MG63 (cell line): ENCODE measurements around the gene LUZP4. TPM values are rescaled to one million over a fixed set of nuclear protein-coding genes. Genes with fewer than 3 reads are reported as not detected.
"Not testable (repeated sequence)": the region's sequence is repeated elsewhere in the genome, so short reads cannot be mapped to it uniquely, and the experiment has no call there.

Source experiments
- DNase-seq: peaks from one replicate; pipeline ENCODE4 v3.0.0-alpha.2; 2020
- H3K27me3 ChIP-seq: fragments of 250-450 bp; sonication (Bioruptor Pico); 2 replicates; pipeline ENCODE4 v1.5.1; 2020; ENCODE audit warnings: mild to moderate bottlenecking, moderate library complexity
- H3K36me3 ChIP-seq: fragments of 250-450 bp; sonication (Bioruptor Pico); 2 replicates; pipeline ENCODE4 v1.5.1; 2020; ENCODE audit warnings: mild to moderate bottlenecking, moderate library complexity
- H3K4me3 ChIP-seq: fragments of 250-450 bp; sonication (Bioruptor Pico); 2 replicates; pipeline ENCODE4 v1.5.1; 2020; ENCODE audit warnings: mild to moderate bottlenecking, moderate library complexity
- H3K9me3 ChIP-seq: fragments of 250-450 bp; sonication (Bioruptor Pico); 2 replicates; pipeline ENCODE4 v1.5.1; 2020; ENCODE audit warnings: mild to moderate bottlenecking, moderate library complexity
- total RNA-seq: library from RNA; depleted of rRNA; stranded (reverse); fragments of >200 nt; shearing (Covaris generic); gene quantifications from 2 replicates; pipeline ENCODE4 v1.2.3, GENCODE V29; 2014; ENCODE audit warnings: low replicate concordance

Gene LUZP4
- total RNA-seq, 1 experiment from 2014 or later, result not detected

DNA sequence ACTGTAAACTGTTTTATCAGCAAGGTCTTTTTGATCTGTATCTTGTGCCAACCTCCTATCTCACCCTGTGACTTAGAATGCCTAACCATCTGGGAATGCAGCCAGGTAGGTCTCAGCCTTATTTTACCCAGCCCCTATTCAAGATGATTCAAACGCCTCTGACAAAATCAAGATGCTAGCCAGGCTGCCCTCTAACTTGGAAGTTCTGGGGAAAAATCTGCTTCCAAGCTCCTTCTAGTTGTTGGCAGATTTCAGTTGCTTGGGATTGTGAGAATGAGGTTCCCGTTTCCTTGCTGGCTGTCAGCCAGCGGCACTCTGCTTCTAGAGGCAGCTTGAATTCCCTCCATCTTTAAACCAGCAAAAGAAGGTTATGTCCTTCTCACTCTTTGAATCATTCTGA lies 34.7 kb downstream of the LUZP4 start:
- Histone ChIP-seq H3K4me3 (no peak overlapping the region), H3K27me3 (no peaks in the 10 kb centered on the region), H3K9me3 (no peaks in the 10 kb centered on the region), H3K36me3 (no peaks in the 10 kb centered on the region)
- peak; percentile 64 for DNase-seq

DNA sequence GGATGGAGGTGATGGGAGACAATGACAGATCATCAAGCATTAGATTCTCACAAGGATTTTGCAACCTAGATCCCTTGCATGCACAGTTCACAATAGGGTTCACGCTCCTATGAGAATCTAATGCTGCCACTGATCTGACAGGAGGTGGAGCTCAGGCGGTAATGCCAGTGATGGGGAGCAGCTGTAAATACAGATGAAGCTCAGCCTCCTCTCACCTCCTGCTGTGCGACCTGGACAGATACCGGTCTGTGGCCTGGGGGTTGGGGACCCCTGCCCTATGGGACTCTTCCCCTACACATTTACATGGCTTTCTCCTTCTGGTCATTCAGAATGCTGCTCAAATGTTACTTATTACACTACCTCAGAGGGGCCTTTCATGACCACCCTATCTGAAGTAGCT lies 39.8 kb downstream of the LUZP4 start:
- H3K4me3 ChIP-seq, H3K27me3 ChIP-seq, H3K9me3 ChIP-seq, H3K36me3 ChIP-seq, DNase-seq: not testable (repeated sequence)

DNA sequence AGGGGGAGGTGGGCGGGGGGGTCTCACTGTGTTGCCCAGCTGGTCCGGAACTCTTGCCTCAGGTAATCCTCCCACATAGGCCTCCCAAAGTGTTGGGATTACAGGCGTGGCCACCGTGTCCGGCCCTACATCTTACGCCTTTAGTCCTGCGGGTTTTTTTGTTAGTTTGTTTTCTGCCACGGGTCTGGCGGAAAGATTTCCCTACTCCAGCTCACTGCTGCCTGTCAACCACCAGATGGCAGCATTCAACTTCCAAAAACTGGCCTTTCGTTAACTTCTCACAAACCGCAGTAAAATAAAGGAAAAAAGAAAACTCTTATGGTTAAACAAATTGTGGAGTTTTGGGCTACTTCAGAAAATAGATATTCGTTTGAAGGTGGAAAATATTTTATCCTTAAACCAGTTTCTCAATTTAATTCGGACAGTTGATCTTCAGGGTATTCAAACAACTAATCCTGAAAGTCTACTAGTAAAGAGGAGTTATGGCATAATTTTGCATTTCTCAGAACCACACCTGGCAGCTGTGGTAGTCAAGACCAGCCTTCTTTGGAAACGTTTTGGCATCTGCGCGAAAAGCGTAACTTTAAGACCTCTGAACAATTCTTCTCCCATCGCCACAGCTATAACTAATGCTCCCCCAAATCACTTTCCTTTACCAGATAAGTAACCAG lies 41.1 kb downstream of the LUZP4 start:
- Histone ChIP-seq H3K4me3 (no peak overlapping the region), H3K9me3 (no peaks in the 10 kb centered on the region)
- DNase-seq, result peak; percentile 16

DNA sequence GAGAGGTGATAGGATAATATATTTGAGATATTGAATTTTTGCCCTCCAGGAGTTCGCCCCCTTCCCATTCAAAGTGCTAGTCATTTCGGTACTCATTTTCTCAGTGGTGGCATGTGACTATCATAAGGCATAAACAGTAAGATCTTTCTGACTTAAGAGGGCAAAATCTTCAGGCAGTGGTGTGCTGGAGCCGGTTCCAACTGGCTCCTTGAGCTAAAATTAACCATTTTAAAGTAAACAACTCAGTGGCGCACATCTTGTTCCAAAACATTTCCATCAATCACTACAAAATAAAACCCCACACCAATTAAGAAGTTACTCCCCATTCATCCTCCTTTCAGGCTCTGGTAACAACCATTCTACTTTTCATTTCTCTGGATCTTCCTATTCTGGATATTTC lies 43.3 kb downstream of the LUZP4 start:
- Histone ChIP-seq H3K36me3 (no peaks in the 10 kb centered on the region), H3K27me3 (no peaks in the 10 kb centered on the region), H3K9me3 (no peaks in the 10 kb centered on the region), H3K4me3 (no peak overlapping the region)
- no peak for DNase-seq

More for the DNA sequence above, 41.1 kb downstream of the LUZP4 start:
- H3K27me3 ChIP-seq, result no peaks in the 10 kb centered on the region
- no peaks in the 10 kb centered on the region for H3K36me3 ChIP-seq

DNA sequence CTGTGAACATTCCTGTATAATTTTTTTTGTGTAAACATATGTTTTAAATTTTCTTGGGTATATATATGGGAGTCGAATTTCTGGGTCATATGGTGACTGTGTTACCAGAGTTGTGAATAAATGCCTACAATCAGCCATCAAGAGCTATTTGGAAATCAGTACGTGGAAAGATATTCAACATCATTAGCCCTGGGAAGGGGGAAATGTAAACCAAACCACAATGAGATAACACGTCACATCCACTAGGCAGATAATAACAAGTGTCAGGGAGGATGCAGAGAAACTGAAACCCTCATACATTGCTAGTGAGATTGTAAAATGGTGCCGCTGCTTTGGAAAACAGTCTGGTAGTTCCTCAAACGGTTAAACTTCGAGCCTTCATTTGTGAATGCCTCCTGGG lies 43.9 kb downstream of the LUZP4 start:
- DNase-seq, result no peak
- no peaks in the 10 kb centered on the region for H3K36me3 ChIP-seq
- H3K27me3 ChIP-seq, result no peaks in the 10 kb centered on the region
- no peaks in the 10 kb centered on the region for H3K9me3 ChIP-seq
- H3K4me3 ChIP-seq, result no peak overlapping the region

DNA sequence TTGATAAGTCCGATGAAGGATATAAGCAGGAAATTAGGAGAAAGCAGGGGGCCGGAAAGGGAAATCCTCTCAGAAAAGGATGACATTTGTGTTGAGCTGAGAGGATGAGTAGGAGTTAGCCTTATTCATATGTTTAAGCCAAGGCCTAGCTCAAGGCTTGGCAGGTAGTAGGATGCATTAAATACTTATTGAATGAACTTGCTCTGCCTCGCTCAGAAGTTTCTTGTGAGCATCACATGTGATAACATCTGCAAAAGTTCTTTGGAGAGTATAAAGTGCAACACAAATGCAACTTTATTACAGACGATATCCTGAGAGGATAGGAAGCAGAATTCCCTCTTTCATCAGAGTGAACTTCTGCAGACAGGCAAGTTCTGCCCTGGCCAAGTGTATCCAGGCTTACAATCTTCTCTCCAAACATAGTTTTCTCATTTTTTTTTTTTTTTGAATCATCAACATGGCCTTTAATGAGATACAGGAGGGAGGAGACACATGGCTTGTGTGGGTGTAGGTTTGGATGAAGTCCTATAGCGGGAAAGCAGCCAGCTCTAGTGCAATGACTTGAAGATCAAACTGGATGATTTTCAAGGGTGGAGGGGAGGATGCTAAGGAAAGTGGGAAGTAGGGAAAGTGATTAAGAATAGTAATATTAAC lies 48.1 kb downstream of the LUZP4 start:
- no peaks in the 10 kb centered on the region for H3K9me3 ChIP-seq
- no peak overlapping the region for H3K4me3 ChIP-seq
- H3K36me3 ChIP-seq, result no peaks in the 10 kb centered on the region
- H3K27me3 ChIP-seq, result no peaks in the 10 kb centered on the region
- DNase-seq, result peak; percentile 65

DNA sequence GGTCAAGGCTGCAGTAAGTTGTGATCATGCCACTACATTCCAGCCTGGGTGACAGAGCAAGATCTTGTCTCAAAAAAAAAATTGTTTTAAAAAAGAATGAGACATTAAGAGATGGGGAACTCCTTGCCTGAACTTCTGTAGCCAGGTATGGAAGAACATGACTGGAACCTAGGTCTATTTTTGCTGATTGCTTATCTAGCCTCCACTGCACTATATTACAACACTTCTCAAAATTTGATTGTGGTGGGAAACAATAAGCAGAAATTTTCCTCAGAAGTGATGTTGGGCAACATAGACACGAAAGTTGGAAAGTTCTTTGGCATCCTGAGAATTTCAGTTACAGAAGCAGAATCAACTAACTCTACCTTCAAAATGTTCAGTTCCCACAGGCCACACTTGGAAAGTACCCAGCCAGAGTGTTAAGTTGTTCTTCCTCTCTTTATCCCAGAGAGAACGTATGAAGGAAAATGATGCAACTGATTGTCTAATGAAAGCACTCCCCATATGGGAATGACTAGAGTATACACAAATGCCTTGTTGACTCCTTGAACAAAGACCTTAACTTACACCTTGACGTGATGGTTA lies 50.0 kb downstream of the LUZP4 start:
- DNase-seq, result no peak
- Histone ChIP-seq H3K27me3 (no peaks in the 10 kb centered on the region), H3K4me3 (no peak overlapping the region), H3K36me3 (no peaks in the 10 kb centered on the region), H3K9me3 (no peaks in the 10 kb centered on the region)

DNA sequence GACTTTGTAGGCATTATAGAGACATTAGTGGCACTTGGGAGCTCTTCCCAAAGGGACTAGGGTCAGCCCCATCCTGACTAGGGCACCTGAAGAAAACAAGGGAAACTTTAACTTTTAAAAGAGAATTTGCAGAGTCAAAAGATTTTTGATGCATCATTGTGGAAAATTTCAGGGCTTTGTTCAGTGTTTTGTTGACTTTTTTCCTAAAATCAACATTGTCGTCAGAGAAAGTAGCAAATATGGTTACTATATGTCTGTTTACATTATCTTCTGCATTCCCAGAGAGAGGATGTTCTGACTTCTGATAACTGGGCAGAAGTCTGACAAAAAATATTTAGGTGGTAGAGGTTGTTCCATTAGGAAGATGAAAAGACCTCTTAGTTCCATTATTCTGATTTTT lies 51.9 kb downstream of the LUZP4 start:
- no peak overlapping the region for H3K4me3 ChIP-seq
- no peaks in the 10 kb centered on the region for H3K9me3 ChIP-seq
- DNase-seq, result no peak
- no peaks in the 10 kb centered on the region for H3K27me3 ChIP-seq
- H3K36me3 ChIP-seq, result no peaks in the 10 kb centered on the region

DNA sequence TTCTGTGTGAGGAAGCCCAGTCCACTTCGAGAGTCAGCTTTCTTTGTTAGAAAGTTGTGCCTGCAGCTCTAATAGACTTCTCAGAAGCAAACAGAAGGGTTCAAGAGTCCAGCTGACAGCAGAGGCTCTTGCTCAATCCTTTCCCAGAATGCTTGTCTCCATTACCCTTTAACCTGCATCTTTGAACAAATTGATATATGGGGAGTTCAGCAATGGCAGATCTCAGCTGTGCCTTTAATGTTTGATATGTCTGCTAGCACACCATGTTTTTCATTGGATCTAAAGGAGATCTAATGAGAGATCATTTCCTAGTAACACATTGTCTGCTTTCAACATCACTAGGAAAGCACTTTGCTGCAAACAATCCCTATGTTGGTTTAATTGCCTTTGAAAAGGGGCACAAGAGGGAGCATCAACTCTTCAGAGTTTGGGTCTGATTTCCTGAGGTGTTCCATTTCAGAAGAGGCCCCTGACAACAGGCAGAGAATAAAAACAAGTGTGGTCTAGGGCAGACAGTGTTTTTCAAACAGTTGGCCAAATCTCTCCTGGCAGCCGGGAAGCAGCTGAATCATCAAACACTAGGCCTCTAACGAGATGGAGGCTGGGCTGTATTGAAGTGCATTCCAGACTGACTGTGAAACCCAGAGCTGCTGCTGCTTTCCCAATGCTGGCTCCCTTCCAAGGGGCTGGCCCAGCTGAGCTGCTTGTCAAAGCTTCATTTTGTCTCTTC lies 55.5 kb downstream of the LUZP4 start:
- no peaks in the 10 kb centered on the region for H3K27me3 ChIP-seq
- no peaks in the 10 kb centered on the region for H3K9me3 ChIP-seq
- no peaks in the 10 kb centered on the region for H3K36me3 ChIP-seq
- H3K4me3 ChIP-seq, result no peak overlapping the region
- DNase-seq, result peak; percentile 93

DNA sequence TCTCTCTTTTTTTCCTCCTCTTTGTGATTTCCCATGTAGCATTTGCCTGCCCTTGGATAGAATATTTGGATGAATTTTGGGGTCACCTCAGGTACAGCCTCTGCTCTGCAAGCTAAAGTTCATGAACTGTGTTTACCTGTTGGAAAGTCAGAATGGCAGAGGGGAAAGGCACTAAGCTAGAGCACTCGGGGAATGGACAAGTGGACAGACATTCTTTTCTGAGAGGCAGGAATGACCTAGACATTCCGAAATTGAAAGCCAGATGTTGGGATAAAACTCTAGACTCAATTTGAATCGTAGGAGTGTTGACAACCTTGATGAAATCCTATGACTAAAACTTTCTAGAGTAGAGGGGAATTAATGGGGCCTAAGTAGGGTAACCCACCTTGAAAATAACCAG lies 56.1 kb downstream of the LUZP4 start:
- Histone ChIP-seq H3K4me3 (no peak overlapping the region), H3K27me3 (no peaks in the 10 kb centered on the region), H3K36me3 (no peaks in the 10 kb centered on the region), H3K9me3 (no peaks in the 10 kb centered on the region)
- DNase-seq, result no peak

DNA sequence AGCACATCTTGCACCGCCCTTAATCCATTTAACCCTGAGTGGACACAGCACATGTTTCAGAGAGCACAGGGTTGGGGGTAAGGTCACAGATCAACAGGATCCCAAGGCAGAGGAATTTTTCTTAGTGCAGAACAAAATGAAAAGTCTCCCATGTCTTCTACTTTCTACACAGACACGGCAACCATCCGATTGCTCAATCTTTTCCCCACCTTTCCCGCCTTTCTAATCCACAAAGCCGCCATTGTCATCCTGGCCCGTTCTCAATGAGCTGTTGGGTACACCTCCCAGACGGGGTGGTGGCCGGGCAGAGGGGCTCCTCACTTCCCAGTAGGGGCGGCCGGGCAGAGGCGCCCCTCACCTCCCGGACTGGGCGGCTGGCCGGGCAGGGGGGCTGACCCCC lies 57.2 kb downstream of the LUZP4 start:
- not testable (repeated sequence) for H3K9me3 ChIP-seq, H3K27me3 ChIP-seq, H3K36me3 ChIP-seq, H3K4me3 ChIP-seq, DNase-seq

DNA sequence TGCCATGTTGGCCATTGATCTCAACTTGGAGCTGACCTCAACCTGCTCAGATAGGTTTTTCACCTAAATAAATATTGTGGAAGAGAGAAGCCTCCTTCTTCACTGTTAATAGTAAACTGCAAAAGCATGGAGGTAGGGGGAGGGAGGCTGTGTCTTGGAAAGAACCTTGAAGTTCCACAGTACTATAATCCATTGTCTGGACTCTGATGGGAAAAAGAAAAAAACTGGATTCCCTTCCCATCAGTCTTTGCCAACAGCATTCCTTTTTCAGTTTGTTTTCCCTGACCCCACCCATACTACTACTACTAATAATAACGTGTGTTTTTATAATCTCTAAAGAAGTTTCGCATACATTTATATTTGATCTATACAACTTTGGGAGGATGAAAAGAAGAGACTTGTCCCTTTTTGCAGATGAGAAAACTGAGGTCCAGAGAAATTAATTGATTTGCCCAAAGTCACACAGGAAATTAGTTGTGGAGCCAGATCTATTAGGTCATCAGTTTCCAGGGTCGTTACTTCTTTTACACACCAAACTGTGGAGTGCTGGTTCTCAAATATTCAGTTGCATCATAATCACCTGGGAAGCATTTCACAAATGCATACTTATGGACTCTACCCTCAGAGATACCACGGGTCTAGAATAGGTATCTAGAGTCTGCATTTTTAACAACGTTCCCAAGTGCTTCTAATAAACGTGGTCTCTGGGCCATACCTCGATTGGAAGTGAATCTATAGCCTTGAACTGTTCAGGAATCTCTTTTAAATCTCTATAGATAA lies 59.1 kb downstream of the LUZP4 start:
- Histone ChIP-seq H3K4me3 (no peak overlapping the region), H3K27me3 (no peaks in the 10 kb centered on the region), H3K9me3 (no peaks in the 10 kb centered on the region), H3K36me3 (no peaks in the 10 kb centered on the region)
- no peak for DNase-seq

DNA sequence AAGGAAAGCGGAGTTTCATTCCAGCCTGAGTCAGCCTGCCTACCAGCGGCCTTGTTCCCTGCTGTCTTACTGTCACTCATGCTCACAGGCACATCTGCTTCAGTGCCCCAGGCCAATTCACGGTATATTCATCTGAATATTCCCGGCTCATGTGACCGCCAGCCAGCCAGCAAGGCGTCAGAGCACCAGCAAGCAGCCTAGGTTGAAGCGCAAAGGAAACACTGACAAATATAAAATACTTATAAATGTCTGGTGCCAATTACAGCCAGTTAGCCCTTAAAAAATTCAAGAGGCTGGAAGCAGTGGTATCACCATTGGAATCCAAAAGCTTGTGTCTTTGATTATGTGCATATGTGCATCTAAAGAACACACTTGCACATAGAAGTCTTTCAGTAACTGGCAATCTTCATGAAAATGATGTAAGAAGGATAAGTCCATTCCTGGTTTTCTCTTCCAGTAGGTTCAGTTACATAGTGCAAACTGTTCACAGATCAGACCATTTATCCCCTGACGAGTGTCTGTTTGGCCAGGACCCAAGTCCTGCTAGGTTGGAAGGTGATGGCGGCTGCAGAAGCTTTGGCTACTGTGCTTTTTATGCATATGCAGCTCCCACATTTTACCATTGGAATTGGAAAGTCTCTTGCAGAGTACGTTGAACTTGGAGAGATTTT lies 61.3 kb downstream of the LUZP4 start:
- Histone ChIP-seq H3K27me3 (no peaks in the 10 kb centered on the region), H3K36me3 (no peaks in the 10 kb centered on the region), H3K9me3 (no peaks in the 10 kb centered on the region), H3K4me3 (no peak overlapping the region)
- DNase-seq, result no peak

DNA sequence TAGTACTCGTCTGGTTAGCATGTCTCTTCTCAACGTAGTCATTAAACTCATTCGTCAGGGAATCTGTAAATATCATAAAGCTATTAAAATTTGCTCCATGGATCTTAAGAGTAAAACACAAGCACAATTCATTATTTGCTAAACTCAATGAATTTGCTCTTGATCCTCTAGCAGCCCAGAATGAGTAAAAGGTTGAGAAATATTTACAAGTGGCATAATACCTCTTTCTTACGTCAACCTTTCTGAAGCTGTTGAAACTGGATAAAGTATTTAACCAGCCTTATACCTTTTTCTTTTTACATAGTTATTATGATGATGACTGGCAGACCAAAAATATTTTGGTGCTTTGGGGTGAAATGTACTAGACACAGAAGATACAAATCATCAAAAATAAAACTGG lies 66.9 kb downstream of the LUZP4 start:
- Histone ChIP-seq H3K9me3 (no peaks in the 10 kb centered on the region), H3K36me3 (no peaks in the 10 kb centered on the region), H3K27me3 (no peaks in the 10 kb centered on the region), H3K4me3 (no peak overlapping the region)
- DNase-seq, result no peak
